HG03469 (cell line): ENCODE results near the gene C16orf74.

Source experiments
- ATAC-seq: cut with Tn5 transposase; IDR thresholded peaks from one replicate; pipeline ENCODE4 v1.9.1; 2021; ENCODE audit warnings: mild to moderate bottlenecking, moderate library complexity, moderate number of reproducible peaks; ENCODE audit not compliant: unreplicated experiment

Gene C16orf74

DNA sequence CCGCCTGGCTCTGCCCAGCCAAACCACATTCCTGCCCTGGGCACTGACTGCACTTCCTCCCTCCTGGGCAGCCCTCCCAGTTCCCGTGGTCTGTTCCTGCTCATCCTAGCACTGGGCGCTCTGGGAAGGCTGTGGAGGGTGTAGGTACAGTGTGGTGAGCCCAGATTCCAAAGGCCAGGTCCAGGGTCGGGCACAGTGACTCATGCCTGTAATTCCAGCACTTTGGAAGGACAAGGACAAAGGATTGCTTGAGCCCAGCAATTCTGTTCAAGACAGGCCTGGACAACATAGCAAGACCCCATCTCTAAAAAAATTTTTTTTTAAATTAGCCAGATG is 30.6 kb downstream of the C16orf74 start:
- ATAC-seq: no peak

DNA sequence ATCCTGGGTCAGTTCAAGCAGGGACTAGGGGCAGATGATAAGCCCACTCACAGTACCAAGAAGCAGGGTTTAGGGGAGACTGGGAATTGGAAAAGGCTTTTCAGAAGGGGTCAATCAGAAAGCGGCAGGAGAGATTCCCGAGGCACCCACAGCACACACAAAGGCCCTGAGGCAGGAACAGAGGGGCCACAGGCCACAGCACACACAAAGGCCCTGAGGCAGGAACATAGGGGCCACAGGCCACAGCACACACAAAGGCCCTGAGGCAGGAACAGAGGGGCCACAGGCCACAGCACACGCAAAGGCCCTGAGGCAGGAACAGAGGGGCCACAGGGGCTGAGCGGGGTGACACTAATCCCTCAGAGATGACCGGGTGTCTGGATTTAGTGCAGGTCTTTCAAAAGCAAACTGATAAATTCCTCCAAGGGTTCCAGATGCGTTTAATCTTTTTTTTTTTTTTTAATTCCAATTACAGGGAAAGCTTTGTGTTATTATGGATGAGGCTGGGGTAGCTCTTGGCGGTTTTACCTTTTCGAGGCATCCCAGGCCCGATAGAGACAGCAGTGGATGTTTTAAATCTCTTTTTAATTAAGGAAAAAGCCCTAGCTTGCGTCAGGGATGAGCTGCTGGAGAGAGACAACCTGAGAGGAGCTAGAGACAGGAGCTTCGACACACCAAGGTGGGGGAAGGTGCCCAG is 31.1 kb downstream of the C16orf74 start:
- ATAC-seq: no peak

DNA sequence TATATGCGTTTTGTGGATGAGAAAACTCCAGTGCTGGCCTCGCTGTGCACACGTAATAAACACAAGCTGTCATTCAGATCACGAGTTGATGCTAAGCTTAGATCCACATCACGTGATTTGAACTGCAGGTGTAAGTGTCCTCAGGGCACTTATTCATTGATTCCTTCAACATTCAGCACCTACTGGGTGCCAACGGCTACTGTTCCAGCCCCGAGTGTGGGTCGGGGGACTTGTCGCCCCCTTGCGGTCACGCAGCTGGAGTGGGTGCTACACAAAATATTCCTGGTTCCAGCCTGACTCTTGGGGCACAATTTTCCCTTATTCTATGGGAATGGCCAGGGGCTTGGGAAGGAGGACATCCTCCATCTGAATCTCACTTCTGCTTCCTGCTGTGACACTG is 32.2 kb downstream of the C16orf74 start:
- ATAC-seq: no peak

DNA sequence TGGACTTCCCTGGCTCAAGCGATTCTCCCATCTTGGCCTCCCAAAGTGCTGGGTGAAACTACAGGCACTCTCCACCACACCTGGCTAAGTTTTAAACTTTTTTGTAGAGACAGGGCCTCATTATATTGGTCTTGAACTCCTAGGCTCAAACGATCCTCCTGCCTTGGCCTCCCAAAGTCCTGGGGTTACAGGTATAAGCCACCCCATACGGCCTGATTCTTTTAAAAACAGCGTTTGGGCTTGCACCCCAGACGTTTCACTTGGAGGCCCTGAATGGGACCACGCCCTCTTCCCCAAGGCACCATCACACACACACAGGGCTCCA is 32.8 kb downstream of the C16orf74 start:
- no peak for ATAC-seq

DNA sequence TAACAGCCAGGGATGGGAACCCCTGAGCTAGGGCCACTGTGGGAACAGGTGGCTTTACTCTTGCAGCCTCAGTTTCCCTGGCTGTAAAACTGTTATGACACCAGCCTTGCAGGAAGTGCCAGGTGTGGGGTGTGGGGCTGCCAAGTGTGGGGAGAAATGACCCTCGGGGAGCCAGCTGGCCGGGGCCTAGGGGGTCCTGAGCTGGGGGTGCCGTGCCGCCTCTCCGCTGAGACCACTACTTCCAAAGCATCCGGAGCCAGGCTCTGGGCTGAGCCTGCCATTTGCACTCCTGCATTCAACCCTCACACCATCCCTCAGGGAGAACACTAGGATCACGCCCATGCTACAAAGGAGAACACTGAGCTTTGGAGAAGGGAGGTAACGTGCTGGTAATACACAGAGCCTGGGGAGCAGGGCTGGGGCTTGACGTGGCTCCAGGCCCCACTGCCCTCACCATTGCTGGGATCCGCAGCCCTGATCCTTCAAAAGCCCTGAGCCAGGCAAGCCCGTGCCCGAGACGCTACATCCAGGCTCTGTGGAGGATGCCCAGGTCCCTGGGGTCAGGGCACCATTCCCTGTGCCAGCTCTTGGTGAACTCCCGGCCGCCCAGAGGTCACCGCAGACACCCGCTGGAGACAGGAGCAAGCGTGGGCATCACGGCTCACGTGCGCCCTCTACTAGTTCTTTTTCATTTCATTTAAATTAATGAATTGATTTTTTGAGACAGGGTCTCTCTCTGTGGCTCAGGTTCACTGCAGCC is 33.3 kb downstream of the C16orf74 start:
- ATAC-seq: no peak

DNA sequence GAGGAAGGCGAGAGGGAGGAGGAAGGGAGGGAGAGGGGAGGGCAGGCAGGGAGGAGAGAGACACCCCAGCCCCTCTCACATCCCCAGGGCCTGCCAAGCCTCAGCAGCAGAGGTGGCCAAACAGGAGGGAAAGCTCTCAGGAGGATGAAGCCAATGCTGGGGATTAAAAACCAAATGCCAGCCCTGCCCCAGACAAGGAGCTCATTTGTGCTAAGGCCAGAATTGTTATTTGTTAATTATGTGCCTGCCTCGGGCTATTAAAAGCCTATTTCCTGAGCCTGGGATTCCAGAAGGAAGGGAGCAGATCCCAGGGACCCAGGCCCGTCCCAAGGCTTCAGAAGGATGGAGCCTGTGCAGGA is 34.2 kb downstream of the C16orf74 start:
- no peak for ATAC-seq

DNA sequence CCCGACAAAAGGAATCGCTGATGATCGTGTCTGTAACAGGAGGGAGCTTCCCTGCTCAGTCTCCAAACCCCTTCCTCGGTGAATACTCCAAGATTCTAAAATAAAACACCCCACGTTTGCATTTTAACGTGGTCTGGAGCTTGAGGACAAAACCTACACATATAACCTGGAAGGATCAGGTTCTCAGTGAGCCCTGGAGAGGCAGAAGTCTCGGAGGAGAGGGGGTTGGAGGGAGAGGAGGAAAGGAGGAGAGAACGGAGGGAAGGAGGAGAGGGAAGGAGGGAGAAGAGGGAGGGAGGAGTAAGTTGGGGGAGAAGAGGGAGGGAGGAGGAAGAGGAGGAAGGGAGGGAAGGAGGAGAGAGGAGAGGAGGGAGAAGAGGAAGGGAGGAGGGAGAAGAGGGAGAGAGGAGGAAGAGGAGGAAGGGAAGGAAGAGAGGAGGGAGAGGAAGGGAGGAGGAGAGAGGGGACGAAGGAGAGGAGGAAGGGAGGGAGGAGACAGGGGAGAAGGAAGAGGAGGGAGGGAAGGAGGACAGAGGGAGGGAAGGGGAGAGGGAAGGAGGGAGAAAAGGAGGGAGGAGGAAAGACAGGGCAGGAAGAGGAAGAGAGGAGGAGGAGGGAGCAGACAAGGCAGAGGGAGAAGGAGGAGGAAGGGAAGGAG is 34.7 kb downstream of the C16orf74 start:
- ATAC-seq: no peak

DNA sequence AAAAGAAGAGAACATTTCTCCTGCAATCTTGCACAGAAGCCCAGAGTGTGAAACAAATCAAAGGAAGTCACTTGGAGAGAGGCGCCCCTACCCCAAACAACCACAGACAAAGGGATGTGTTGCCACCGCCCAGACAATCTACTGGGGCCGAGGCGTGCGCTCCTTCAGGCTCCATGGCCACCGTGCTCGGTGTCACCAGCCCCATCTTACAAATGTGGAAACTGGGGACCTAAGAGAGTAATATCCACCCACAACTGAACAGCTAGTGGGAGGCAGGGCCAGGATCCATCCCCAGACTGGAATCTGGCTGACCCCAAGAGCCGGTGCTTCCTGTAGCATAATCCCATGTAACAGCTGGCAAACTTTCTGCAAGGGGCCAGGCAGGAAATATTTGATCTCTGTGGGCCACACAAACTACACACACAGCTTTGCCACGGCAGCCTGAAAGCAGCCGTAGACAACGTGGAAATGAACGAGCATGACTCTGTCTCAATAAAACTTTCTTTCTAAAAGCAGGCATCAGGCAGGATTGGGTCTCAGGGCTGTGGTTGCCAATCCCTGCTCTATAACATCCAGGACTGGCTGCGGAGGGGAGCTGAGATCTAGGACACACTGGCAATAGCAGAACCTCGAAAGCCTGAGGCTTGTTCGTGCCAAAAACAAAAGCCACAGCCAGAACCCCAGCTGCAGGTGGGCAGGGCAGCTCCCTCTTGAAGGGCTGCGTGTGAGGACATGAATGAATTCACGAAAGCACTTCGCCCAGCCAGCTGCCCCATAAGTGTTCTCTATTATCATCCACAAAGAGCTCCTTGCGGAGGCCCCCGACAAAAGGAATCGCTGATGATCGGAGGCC is 35.5 kb downstream of the C16orf74 start:
- ATAC-seq: no peak

DNA sequence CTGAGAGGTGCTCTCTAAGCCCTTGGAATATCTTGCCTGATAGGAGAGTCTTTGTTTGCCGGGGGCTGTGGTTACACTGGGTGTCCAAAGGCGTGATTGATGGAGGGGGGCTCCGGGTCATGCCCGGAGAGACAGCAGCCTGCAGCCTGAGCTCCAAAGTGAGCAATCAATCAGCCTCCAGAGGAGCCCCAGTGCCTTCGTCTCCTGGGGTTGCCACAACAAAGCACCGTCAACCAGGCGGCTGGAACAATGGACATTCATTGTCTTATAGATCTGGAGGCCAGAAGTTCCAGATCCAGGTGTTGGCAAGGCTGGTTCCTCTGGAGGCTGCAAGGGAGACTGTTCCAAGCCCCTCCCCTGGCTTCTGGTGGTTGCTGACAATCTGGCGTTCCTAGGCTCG is 38.1 kb downstream of the C16orf74 start:
- no peak for ATAC-seq

DNA sequence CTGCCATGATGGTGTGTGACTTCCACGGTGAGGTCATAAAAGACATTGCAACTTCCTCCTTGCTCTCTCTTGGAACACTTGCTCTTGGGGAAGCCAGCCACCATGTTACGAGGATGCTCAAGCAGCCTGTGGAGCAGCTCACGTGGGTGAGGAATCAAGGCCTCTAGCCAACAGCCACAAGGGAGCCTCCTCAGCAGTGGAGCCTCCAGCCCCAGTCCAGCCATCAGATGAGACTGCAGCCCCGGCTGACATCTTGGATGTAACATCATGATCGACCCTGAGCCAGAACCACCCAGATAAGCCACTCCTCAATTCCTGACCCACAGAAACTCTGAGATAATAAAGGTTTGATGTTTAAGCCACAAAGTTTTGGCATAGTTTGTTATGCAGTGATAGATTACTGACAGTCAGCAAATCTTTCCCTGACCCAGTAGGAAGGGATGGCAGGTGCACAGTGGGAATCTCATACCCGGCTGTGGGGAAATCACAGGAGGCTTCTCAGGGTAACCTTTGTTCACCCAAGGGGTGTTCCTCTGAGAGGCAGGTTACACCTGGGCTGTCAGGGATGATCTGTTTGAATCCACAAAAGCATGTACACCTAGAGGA is 38.8 kb downstream of the C16orf74 start:
- ATAC-seq: no peak

DNA sequence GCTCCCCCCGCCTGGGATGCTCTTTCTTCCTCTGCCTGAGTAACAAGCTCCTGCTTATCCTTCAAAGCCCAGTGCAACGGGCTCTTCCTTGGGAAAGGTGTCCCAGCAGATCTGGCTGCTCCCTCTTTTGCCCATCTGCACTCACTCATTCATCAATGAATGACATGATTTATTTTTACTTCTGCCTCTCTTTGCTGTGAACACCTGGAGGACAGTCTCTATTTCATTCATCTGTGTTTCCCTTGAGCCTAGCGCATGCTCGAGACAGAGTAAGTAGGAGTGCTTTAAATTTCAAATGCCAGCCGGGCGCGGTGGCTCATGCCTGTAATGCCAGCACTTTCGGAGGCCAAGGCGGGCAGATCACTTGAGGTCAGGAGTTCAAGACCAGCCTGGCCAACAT is 40.2 kb downstream of the C16orf74 start:
- no peak for ATAC-seq

DNA sequence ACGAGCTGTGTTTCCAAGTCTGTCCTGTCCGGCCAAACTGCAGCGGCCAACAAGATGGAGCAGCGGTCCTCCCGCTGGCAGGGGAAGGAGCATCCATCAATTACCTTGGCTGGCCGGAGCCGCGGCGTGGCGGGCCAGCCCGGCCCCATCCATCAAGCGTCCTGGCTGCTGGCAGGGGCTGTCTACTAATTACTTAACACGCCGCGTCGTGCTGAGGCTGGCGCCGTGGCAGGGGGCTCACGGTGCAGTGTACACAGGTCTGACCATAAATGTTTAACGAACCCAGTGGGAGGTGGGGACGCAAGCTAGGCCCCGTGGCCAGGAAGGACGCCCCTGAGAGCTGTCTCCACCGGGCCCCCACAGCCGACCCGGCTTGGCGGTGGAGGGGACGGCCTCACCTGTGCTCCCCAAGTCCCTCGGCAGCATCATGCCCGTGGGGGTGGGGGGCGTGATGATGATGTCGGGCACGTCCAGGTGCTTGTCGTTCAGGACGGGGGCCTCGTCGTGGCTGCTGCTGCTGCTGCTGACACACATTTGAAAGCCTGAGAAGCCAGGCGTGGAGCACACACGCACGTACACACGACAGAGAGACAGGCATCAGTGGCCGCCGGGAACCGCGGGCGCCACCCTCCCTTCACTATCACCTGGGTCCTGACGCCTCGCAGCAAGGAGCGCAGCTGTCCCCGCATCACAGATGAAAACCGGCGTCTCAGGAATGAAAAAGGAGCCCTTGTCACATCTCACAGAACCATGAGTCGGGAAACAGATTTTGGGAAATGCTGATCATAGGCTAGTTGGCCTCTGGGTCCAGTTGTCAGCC is 40.9 kb downstream of the C16orf74 start:
- ATAC-seq: no peak

DNA sequence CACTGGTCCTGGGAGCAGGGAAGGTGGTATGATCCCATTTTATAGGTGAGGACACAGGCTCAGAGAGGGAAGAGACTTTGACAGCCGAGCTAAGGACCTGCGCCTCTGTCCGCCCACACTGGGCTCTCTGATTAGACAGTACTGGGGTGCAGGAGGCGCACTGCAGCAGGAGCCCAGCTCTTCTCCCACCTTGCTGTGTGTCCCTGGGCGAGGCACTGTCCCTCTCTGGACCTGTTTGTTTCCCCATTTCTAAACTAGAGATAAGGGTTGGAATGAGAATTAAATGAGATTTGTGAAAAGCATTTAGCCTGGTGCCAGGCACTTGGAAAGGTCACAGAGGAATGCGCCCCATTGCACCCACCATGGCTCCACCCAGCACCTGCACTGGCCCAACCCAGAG is 42.6 kb downstream of the C16orf74 start:
- ATAC-seq: no peak

DNA sequence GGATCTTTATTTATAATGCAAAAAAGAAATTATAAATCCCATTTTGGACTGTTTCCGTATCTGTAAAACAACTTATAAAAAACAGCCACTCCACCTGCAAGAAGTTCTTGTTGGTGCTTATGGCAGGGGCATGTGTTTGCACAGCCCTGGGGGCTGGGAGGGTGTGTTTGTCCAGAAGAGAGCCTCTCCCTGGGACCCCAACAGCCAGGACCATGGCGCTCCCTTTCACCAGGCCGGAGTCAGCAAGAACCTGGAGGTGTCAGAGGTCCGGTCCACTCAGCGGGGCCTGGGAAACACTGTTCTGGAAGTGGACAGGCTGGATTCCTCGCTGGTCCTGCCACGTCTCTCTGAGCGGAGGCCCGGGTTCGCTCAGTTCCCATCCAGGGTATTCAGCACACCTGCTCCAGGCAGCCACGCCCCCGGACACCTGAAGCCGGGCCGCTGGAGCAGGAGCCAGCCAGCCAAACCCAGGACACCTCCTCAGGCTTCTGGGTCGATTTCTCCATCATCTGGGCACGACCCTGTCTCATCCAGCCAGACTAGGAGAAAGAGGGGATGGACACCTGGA is 43.3 kb downstream of the C16orf74 start:
- ATAC-seq: no peak

DNA sequence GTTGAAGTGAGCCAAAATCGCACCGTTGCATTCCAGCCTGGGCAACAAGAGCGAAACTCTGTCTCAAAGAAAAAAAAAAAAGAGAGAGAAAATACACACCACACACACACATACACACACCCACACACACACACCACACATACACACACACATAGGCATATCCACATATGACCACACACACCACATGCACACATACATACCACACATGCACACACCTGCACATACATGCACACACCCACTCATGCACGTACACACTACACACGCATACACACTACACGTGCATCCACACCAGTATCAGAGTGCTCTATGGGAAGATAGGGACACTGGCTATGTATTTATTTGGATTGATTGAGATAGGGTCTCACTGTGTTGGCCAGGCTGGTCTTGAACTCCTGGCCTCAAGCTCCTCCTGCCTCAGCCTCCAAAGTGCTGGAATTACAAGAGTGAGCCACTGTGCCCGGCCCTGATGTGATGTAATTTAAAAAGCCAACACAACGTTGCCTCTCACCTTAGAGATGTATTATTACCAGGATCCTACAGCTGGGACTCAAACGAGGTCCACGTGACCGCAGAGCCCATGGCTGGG is 44.4 kb downstream of the C16orf74 start:
- no peak for ATAC-seq

DNA sequence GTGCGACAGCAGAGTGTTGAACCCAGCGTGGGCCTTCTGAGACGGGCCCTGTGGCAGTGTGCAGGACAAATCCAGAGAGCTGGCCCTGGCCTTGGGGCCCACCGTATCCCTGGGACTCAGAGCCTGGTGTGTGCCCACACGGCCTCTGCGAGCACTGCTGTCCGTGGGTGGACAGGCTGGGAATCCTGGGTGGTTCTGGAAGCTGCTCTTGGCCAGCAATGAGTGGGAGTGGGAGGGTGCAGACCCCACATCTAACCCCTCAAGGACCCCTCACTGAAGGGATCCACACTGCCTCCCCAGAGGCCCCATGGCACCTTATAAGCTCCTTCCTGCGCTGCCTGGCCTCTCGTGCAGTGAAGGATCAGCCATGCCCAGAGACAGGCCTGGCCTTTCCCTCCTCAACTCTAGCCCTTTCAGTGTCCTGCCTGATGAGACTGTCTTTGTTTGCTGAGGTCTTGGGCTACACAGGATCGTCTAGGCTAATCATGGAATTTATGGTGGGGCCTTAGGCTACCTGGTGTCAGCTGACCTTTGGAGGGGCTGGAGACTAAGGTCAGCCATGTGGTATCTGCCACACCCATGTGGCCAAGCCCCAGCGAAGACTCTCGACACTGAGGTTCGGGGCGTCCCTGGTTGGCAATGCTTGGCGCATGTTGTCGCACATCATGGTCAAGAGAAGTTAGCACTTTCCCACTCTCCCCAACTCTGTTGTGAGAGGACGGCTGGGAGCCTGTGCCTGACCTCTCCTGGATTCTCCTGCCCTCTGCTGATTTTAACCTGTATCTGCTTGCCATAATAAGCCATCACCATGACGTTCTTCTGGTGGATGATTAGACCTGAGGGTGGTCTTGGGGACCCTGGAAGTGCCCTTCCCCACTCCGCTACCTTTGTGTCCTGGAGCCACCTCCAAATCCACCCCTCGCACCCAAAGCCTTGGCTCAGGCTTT is 45.7 kb downstream of the C16orf74 start:
- no peak for ATAC-seq

DNA sequence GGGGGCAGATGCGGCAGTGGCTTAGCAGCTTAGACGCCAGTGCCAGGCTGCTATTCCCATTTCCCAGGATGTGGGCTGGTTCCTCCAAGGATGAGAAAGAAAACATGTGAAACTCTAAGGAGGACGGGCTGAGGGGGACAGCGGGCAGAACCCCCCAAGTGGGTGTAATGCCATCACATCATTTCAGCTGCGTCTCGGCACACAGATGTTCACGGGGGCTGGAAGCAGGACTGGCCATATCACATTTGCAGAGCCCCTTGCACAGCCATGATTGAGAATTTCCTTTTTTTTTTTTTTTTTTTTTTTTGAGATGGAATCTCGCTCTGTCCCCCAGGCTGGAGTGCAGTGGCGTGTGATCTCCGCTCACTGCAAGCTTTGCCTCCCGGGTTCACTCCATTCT is 46.9 kb downstream of the C16orf74 start:
- no peak for ATAC-seq

DNA sequence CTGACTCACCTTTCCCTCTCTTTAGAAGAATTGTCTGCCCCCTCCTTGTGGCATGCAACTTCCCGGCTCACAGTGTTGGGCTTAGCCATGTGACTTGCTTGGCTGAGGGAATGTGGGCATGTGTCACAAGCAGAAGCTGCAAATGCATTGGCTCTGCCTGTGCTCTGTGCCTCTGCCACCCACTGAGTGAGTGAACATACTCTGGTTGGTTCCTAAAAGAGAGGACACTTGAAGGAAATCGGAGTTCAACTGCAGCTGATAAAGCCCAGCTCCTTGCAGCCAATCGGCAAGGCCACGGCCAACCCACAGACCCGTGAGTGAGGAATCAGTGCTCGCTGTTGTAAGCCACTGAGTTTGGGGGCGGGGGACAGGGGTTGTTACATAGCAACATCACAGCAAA is 51.3 kb downstream of the C16orf74 start:
- no peak for ATAC-seq
